Measurements from ENCODE around the gene DDX43. TPM values are rescaled to one million over a fixed set of nuclear protein-coding genes. Genes with fewer than 3 reads are reported as not detected.

Gene DDX43
- total and polyA plus RNA-seq, 10 of the 15 experiments (the other 5 are each of a cell fraction or from before 2014, with no cell fraction given) = 0.12 TPM; not detected in 9

GRCh38 chr6:73461537-73462350 lies 67.1 kb downstream of the DDX43 start, which contains the start of gene MTO1:
Gene MTO1 (plus strand): TSS chr6:73461737. CDS start chr6:73461855, 118 bp downstream.
- Histone ChIP-seq H3K4me2 (ENCODE audit: control insufficient read depth, insufficient read depth) (peak within 1 kb of the TSS; percentile 68), H4K20me1 (ENCODE audit: control insufficient read depth, insufficient read depth) (no peaks in the 10 kb centered on the region), H3K4me1 (ENCODE audit: control insufficient read depth, insufficient read depth, low read length) (peaks cover 10% of the 10 kb centered on the region), H3K9me3 (replicated peaks; ENCODE audit: control insufficient read depth, insufficient read depth, low read length) (no peaks in the 10 kb centered on the region), H3K9ac (ENCODE audit: control insufficient read depth, insufficient read depth, low read length) (peak within 1 kb of the TSS; percentile 76), H3K27me3 (replicated peaks in 1 of 2; ENCODE audit: control insufficient read depth in 2 of 2, insufficient read depth in 2 of 2, low read length in 1 of 2) (no peaks in the 10 kb centered on the region), H3K36me3 (ENCODE audit: control insufficient read depth in 2 of 2, insufficient read depth in 2 of 2, low read length in 1 of 2) (peaks cover 0 to 5% of the 10 kb centered on the region in 2 experiments; a peak in 1 of 4 replicates), H3K79me2 (ENCODE audit: control insufficient read depth, insufficient read depth, low read length) (peaks cover 22% of the 10 kb centered on the region), H3K4me3 (peak within 1 kb of the TSS; percentile 92), H2AFZ (ENCODE audit: control insufficient read depth, low read depth, low read length) (peak within 1 kb of the TSS; percentile 94), H3K27ac (ENCODE audit: control insufficient read depth, insufficient read depth) (peak within 1 kb of the TSS; percentile 87)
- in situ Hi-C loops (cut with MboI) (no loop called here), intact Hi-C loops (cut with micrococcal nuclease; ENCODE audit: unreplicated experiment) (no loop called here)
- under 1% methylated on average over 55 of the region's 55 CpGs for WGBS (ENCODE audit: insufficient coverage, insufficient replicate concordance, low lambda C conversion rate, missing lambda C conversion rate)
- ChIA-PET CTCF (interaction anchor here (0.7 to 4.0 kb wide), 17 partner anchors 10 to 191 kb away, joined by 3 to 31 read pairs (median 4); partner anchors contain the start of gene CGAS), SMC1A (ENCODE audit: uncharacterized antibody, unreplicated experiment) (interaction anchor here (0.6 to 4.1 kb wide), 20 partner anchors 10 to 836 kb away, joined by 3 to 54 read pairs (median 4); partner anchors contain the start of genes CGAS and EEF1A1), POLR2A (interaction anchor here (0.8 to 3.6 kb wide), 13 partner anchors 10 to 1782 kb away, joined by 3 to 42 read pairs (median 5); partner anchors contain the start of genes CGAS, COX7A2, EEF1A1 and SLC17A5), RAD21 (ENCODE audit: unreplicated experiment) (interaction anchor here (0.7 to 2.3 kb wide), 14 partner anchors 10 to 191 kb away, joined by 3 to 44 read pairs (median 6); partner anchors contain the start of genes CGAS and SLC17A5)
- DNase-seq (ENCODE audit: low read depth, low spot score) (no peak), FAIRE-seq (peak; percentile 95), ATAC-seq (peak; percentile 96)
- TSS peak; percentile 94 for BruUV-seq (replicated peaks)
- peak; percentile 97 for TF ChIP-seq RELB (IDR thresholded peaks at IDR 0.05; ENCODE audit: low read depth)
- TF ChIP-seq POU2F2 (IDR thresholded peaks at IDR 0.05; ENCODE audit: borderline replicate concordance, low read depth, low read length) = no peak
- TF ChIP-seq RAD51 (IDR thresholded peaks at IDR 0.05) = no peak
- peak in 1 of 2 experiments; percentile 4; a peak in 1 of 4 replicates for TF ChIP-seq BHLHE40 (IDR thresholded peaks at IDR 0.05; ENCODE audit: borderline replicate concordance in 1 of 2, low read depth in 2 of 2, low read length in 1 of 2)
- TF ChIP-seq MTA2 (IDR thresholded peaks at IDR 0.05; ENCODE audit: low read depth) = no peak
- TF ChIP-seq ZNF622 (IDR thresholded peaks at IDR 0.05) = no peak
- TF ChIP-seq ATF3 (IDR thresholded peaks at IDR 0.05; ENCODE audit: borderline replicate concordance, extremely low read depth, low read depth, low read length) = no peak
- TF ChIP-seq EED (IDR thresholded peaks at IDR 0.05; ENCODE audit: low read depth) = peak; percentile 51; the same call in 1 of the 2 replicates
- peak; percentile 63; the same call in 1 of the 2 replicates for TF ChIP-seq FOXK2 (IDR thresholded peaks at IDR 0.05)
- TF ChIP-seq SREBF1 (IDR thresholded peaks at IDR 0.05; ENCODE audit: low read length) = peak; percentile 83
- TF ChIP-seq TCF3 (IDR thresholded peaks at IDR 0.05; ENCODE audit: borderline replicate concordance, insufficient read depth, low read depth, low read length) = no peak
- 0 out of 2 replicates have a peak, but pooled peaks have one; percentile 49 for TF ChIP-seq POLR2AphosphoS2 (IDR thresholded peaks at IDR 0.05; ENCODE audit: low read depth, low read length)
- 0 out of 2 replicates have a peak, but pooled peaks have one; percentile 27 for TF ChIP-seq TCF12 (IDR thresholded peaks at IDR 0.05; ENCODE audit: low read depth, low read length)
- peak; percentile 60 for TF ChIP-seq SKIL (IDR thresholded peaks at IDR 0.05; ENCODE audit: low read depth, poor library complexity, severe bottlenecking)
- no peak for TF ChIP-seq SREBF2 (IDR thresholded peaks at IDR 0.05; ENCODE audit: low read length)
- TF ChIP-seq DPF2 (IDR thresholded peaks at IDR 0.05) = 0 out of 2 replicates have a peak, but pooled peaks have one; percentile 37
- TF ChIP-seq ZNF207 (IDR thresholded peaks at IDR 0.05; ENCODE audit: borderline replicate concordance) = peak; percentile 38; the same call in 1 of the 2 replicates
- no peak for TF ChIP-seq ZBED1 (IDR thresholded peaks at IDR 0.05; ENCODE audit: borderline replicate concordance)
- TF ChIP-seq MEF2B (IDR thresholded peaks at IDR 0.05; ENCODE audit: partially characterized antibody, poor library complexity, severe bottlenecking) = no peak
- TF ChIP-seq SP1 (IDR thresholded peaks at IDR 0.05; ENCODE audit: low read depth, low read length) = peak; percentile 66
